ENCODE measurements around the gene DKK3.
A peak's percentile ranks its signal among the peaks of the same experiment; 100 is the strongest.

Gene DKK3

DNA sequence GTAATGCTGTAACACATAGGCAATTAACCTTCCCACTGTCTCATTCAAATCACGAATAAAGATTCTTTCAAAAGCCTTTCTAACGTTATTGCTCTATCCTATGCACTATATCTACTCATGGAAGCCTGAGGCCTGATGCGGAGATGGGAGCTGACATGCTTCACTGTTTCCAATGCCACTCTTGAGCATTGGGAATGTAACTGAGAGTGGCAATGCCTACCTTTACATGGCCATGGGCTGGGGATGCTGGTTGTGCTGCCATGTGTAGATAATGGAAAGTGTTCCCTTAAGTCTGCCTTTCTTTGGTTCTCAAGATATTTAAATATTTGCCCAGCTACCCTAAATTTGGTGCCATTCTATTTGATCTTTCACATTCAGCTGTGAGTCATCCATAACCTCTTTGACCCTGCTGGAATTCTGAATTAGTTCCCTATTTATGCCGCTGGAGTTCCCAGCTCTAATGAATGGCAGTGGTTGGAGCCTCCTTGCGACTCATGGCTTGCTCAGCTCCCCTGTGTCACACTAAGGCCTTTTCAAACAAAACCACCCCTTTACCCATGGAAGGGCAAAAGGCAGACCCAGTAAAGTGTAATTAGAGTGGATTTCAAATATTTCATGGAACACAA, 21.4 kb upstream of the DKK3 start:
- DNase-seq (ENCODE audit: low spot score), result no peak

GRCh38 chr11:12029119-12029518, 20.7 kb upstream of the DKK3 start:
- no peak for DNase-seq (ENCODE audit: low spot score)

GRCh38 chr11:12028303-12028702, 19.9 kb upstream of the DKK3 start:
- no peak for DNase-seq (ENCODE audit: low spot score)

DNA sequence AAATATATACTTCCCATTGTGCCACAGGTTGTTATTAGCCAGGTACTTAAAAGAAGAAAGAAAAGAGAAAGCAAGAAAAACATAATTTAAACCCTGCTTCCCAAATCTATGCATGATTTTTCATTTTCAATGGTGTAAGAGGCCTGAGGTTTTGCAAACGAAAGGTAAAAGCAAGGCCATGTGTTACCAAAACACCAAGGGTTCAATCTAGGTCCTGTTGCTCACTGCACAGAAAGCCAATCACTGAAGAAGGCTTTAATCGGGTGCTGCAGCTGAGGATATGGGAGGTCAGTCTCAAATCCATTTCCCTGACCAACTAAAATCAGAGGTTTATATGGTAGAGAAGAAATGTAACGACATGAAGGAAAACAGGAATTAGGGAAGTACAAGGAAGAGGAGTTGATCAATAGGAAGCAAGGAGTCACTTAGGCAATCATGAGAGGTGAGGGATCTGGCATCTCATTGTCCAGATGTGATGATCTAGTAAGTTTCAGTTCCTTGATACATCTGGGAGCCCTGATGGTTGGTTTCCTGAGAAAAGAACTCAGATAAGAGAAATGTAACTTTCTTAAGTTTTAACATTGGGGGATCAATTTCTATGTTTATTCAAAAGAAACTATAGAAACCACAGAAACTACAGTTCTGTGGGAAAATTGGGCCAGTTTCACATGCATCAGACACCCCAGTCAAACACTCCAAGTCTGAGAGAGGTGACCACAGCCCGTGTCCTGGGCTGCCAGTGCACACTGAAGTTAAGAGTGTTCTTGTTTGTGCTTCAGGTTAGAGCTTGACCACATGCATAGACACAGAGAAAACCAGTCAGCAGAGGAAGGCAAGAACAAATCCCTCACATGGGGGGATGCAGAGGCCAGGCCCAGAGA, 18.1 kb upstream of the DKK3 start:
- DNase-seq (ENCODE audit: low spot score), result no peak

- DNase-seq (ENCODE audit: low spot score), result no peak
Measured at GRCh38 chr11:12024254-12024926, 16.0 kb upstream of the DKK3 start.

DNA sequence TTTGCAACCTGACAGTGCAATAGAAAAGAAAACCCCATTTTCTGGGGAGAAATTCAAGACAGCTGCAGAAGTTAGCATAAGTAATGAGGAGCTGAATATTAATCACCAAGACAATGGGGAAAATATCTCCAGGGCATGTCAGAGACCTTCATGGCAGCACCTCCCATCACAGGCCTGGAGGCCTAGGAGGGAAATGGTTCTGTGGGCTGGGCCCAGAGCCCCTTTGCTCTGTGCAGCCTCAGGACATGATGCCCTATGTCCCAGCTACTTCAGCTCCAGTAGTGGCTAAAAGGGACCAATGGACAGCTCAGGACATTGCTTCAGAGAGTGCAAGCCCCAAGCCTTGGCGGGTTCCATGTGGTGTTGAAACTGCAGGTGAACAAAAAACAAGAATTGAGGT, 14.6 kb upstream of the DKK3 start:
- DNase-seq (ENCODE audit: low spot score), result no peak

- DNase-seq (ENCODE audit: low spot score), result no peak
Measured at GRCh38 chr11:12020546-12020945, 12.1 kb upstream of the DKK3 start.

DNA sequence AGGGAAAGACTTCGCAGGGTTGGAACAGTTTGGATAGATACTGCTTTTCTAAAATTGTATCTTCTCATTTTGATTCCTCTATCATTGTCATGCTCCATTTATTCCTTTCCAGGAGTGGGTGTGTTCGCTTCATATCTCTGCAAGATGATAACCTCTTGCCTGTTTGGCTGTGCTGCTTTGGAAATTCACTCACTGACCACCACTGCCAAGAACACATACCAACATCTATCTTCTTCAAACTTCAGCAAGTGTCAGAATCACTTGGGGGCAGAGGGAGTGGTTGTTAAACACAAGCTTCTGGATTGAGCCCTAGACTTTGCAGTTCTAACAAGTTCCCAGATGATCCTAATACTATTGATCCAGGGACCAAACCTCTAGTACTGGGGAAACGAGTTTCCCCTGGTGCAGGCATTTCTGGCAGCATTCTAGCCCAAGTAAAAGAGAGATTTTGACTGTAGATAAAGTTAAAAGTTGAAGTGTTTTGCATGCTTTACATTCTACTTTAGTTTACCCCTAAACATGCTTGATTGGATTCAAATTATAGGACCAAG, 11.5 kb upstream of the DKK3 start:
- no peak for DNase-seq (ENCODE audit: low spot score)

- DNase-seq (ENCODE audit: low spot score), result no peak
Measured at GRCh38 chr11:12019337-12019736, 10.9 kb upstream of the DKK3 start.

- DNase-seq (ENCODE audit: low spot score), result no peak
Measured at GRCh38 chr11:12017865-12018453, 9.5 kb upstream of the DKK3 start.

DNA sequence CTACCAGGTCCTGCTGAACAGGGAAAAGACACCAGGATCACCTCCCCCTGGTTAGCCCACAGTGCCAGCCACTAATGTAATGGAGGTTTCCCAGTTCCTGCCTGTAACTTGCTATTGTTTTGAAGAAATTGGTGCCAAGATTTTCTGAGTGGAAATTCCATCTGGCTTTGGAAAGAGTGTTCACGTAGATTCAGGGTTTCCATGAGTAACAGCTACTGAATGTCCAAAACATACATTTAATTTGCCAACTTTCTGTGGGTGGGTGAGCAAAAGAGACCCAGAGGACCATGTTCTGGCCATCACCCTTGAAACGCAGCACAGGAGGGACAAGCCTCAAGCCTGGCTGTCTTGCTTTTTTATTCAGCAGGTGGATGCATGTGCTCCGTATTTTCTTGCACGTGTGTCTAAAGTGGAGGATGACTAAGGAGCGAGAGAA, 8.8 kb upstream of the DKK3 start:
- no peak for DNase-seq (ENCODE audit: low spot score)

- DNase-seq (ENCODE audit: low spot score), result no peak
Measured at GRCh38 chr11:12016246-12016645, 7.8 kb upstream of the DKK3 start.

DNA sequence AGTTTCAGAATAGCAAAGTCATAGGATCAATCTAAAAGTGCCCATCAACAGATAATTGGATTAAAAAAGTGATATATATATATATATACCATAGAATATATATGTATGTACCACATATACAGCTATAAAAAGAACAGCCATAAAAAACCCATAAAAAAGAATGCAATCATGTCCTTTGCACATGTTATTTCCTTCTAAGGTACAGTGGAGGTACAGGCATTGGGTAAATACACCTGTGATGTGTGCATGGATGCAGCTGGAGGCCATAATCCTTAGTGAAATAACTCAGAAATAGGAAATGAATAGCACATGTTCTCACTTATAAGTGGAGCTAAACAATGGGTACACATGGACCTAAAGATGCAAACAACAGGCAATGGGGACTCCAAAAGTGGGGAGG, 7.1 kb upstream of the DKK3 start:
- no peak for DNase-seq (ENCODE audit: low spot score)

GRCh38 chr11:12013781-12014180, 5.4 kb upstream of the DKK3 start:
- no peak for DNase-seq (ENCODE audit: low spot score)

DNA sequence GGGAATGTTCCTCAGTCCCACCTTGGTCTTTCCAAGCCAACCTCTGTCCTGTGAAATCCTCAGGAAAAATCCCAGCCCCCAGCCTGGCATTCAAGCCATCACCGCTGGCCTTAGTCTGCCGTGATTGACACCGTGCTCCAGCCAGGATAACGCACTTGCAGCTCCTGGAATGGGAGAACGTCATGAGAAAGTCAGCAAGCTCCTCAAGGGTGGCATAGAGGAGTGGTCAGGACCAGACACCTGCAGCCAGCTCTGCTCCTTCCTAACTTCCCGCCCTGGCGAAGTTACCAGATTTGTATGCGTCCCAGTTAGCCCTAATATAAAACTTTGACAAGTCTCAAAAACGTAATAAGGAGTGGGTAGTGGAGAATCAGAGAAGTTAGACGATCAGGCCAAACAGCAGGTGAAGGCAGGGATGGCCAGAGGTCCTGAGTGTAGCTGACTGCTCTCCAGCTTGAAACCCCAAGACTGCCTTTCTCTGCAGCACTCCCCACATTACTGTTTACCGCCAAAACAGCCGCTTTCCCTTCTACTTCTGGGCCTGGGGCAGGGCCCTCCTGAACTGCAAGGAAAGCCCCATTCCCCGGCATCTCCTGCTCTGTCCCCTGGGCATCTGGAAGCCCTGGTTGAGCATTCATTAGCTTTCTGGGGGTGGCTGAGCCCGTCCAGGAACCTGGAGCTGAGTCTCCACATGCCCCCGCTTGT, 1.3 kb upstream of the DKK3 start:
- DNase-seq (ENCODE audit: low spot score), result no peak

DNA sequence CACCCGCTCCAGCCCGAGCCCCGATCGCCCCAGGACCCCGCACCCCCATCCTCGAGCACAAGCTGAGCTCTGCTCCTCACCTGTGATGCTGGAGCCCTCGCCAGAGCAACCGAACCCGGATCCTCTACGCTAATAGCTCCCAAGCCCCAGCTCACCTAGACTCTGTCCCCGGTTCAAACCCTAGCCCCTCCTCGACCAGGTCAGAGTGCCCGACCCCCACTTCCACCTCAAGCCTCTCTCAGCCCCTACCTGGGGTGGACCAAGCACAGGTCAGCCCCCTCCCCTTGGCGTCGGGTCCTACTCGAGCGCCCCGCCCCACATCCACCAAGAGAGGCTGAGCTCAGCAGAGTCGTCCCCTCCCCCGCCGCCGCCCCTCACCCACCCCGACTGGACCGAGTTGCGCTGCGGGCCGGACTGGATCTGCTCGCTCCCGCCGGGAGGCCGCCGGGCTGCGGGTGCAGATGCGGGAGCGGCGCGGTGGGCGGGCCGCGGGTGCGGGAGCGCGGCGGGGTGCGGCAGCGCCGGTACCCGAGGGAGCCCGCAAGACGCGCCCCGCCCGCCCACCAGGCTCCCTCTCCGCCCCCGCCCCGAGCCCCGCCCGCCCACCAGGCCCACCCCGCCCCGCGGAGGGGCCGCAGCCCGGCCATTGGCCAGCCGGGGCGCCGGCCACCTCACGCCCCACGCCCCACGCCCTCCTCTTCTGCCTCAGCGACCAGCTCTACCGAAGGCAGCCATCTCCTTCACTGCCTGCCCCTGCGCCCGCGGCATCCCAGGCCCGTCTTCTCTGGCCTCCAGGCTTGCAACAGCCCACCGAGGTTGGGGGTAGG, 577 bp upstream of the DKK3 start:
- peak; percentile 96 for DNase-seq (ENCODE audit: low spot score)

DNA sequence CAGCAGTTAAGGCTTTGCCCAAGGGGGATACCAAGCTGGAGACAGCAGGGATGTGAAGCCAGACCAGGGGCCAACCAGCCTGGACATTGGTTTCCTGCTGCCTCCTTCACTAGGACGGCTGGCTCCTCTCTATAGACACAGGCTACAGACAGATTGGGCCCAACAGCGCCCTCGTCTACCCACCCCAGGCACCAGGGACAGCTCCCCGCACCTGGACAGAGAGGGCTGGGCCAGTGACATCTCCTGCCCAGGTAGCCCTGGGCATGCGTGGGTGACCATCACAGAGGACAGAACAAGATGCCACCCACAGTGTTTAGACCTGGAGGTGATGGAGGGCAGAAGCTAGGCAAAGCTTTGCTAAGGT, 1.2 kb downstream of the DKK3 start:
- DNase-seq (ENCODE audit: low spot score), result no peak

- DNase-seq (ENCODE audit: low spot score), result no peak
Measured at GRCh38 chr11:12006552-12007229, 1.7 kb downstream of the DKK3 start.

DNA sequence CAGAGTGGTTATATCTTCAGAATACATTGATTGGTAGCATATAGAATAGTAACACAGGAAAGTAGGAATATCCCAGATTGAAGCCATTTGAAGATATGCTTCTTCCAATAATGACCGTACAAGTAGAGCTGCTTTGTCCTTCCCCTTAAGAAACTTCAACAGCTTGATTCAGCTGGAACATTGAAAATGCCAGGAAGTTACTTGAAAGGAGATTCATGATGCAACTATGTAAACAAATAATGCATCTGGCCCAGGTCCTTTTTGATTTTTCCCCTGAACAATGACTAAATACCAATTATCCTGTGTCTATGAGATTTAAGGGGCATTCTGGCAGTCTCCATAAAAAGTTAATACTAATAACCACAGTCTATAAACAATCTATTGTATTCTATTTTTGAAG, 3.0 kb downstream of the DKK3 start:
- DNase-seq (ENCODE audit: low spot score), result no peak

DNA sequence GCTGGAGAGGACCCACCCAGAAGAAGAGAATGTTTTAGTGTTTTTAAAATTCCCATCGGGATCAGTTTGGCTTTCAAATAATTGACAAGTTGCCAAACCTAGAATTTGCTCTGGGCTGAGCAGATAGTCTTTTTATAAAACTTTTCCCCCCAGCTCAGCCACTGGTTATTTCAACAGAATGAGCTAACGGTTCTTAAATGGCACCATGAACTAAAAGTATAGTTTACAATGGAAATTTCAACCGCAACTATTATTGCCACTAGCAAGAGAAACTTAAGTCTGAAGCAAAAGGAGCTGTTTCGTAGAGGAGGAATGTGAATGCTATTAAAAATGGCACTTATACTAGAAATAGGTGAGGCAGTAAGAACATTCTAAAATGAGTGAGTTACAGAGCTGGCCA, 3.4 kb downstream of the DKK3 start:
- DNase-seq (ENCODE audit: low spot score), result no peak

Data from iPS-NIHi11 (cell line).